K562 (cell line): Measurements from ENCODE around the gene KIAA1614. TPM values are rescaled to one million over a fixed set of nuclear protein-coding genes. Genes with fewer than 3 reads are reported as not detected.
A peak's percentile ranks its signal among the peaks of the same experiment; 100 is the strongest.

Experiments
- ATAC-seq: fragments of 200-7000 bp; cut with Tn5 transposase; 3 replicates; pipeline ENCODE4 v1.9.1; 2020; ENCODE audit warnings: moderate library complexity
- BruUV-seq: library from RNA; stranded (reverse); fragments of 400-500 nt; replicated peaks from 2 replicates; lab custom pipeline; 2021; lab: Mats Ljungman, UMichigan
- CTCF ChIA-PET: fragments of 300-600 bp; formaldehyde crosslinking; extraction: SDS; loops from one replicate; lab custom pipeline; 2021; ENCODE audit warnings: low intra/inter-chr PET ratio; lab: Yijun Ruan, JAX
- POLR2A ChIA-PET: fragments of 300-600, 350-650 bp; sonication (Branson Sonifier 250); formaldehyde crosslinking; extraction: SDS; loops from one replicate; lab custom pipeline; 2021; ENCODE audit warnings: antibody characterized with exemption, inconsistent platforms; lab: Yijun Ruan, JAX
- DNase-seq, 4 experiments: peaks; one replicate each; pipeline versions ENCODE4 v3.0.0 to v3.0.0-alpha.2; 2011 to 2018; ENCODE audit warnings: low spot score in 3 of 4, mixed read lengths in 3 of 4; ENCODE audit errors: extremely low read depth in 1 of 4
- FAIRE-seq: peaks from 2 replicates; lab custom pipeline; 2011; peaks lifted over from hg19 to GRCh38; lab: Jason Lieb, UNC
- H2AFZ ChIP-seq: 2 replicates; pipeline ENCODE4 v1.6.0; 2011; ENCODE audit warnings: low read depth, low read length, control low read depth, inconsistent platforms
- H3K27ac ChIP-seq: fragments of 200-600 bp; 3 replicates; pipeline ENCODE4 v1.8.0; 2011; ENCODE audit warnings: low read depth, mild to moderate bottlenecking, control low read depth, inconsistent platforms, low read length, moderate library complexity, mixed read lengths; ENCODE audit errors: extremely low read depth
- H3K27me3 ChIP-seq, 2 experiments: fragments of 300-600 bp in 1 of 2; 2 replicates in 1 of 2; 3 replicates in 1 of 2; pipeline versions ENCODE4 v1.6.0 to v1.8.0; 2011; ENCODE audit warnings: inconsistent platforms in 2 of 2, low read length in 2 of 2, mild to moderate bottlenecking in 1 of 2, mixed read lengths in 1 of 2, moderate library complexity in 1 of 2; ENCODE audit not compliant: control insufficient read depth in 2 of 2, insufficient read depth in 2 of 2
- H3K36me3 ChIP-seq: fragments of 300-600 bp; 3 replicates; pipeline ENCODE4 v1.8.0; 2011; ENCODE audit warnings: mild to moderate bottlenecking, low read length, inconsistent platforms; ENCODE audit not compliant: control insufficient read depth, insufficient read depth
- H3K4me1 ChIP-seq, 2 experiments: fragments of 200-600 bp in 1 of 2; replicated peaks in 1 of 2; 2 replicates in 1 of 2; 3 replicates in 1 of 2; pipeline versions ENCODE4 v1.5.1 to v1.8.0; 2011; ENCODE audit warnings: inconsistent platforms in 2 of 2, low read length in 2 of 2, mild to moderate bottlenecking in 1 of 2, mixed read lengths in 1 of 2, moderate library complexity in 1 of 2; ENCODE audit not compliant: control insufficient read depth in 2 of 2, insufficient read depth in 2 of 2
- H3K4me2 ChIP-seq: 2 replicates; pipeline ENCODE4 v1.6.1; 2011; ENCODE audit warnings: low read length, control low read depth, inconsistent platforms, mixed read lengths; ENCODE audit not compliant: insufficient read depth
- H3K4me3 ChIP-seq: fragments of 200-600 bp; sonication (generic), shearing (Covaris generic); 2 replicates; pipeline ENCODE4 v1.5.1; 2016; ENCODE audit warnings: control low read depth, inconsistent platforms
- H3K79me2 ChIP-seq: fragments of 200-600 bp; 3 replicates; pipeline ENCODE4 v1.8.0; 2011; ENCODE audit warnings: low read length, inconsistent platforms; ENCODE audit not compliant: control insufficient read depth, insufficient read depth
- H3K9ac ChIP-seq, 2 experiments: 2 replicates each; pipeline versions ENCODE4 v1.6.0 to v1.6.1; 2011; ENCODE audit warnings: low read depth in 2 of 2, low read length in 2 of 2, control low read depth in 1 of 2, inconsistent platforms in 1 of 2, mild to moderate bottlenecking in 1 of 2, mixed read lengths in 1 of 2; ENCODE audit not compliant: insufficient read depth in 1 of 2
- H3K9me1 ChIP-seq: one replicate; pipeline ENCODE4 v1.6.0; 2011; ENCODE audit warnings: inconsistent platforms, mild to moderate bottlenecking, low read length, moderate library complexity; ENCODE audit not compliant: control insufficient read depth, insufficient read depth
- H3K9me3 ChIP-seq: replicated peaks from 2 replicates; pipeline ENCODE4 v1.5.1; 2011; ENCODE audit warnings: low read depth, low read length, inconsistent platforms; ENCODE audit not compliant: control insufficient read depth, insufficient read depth
- H4K20me1 ChIP-seq: replicated peaks from 2 replicates; pipeline ENCODE4 v1.6.1; 2011; ENCODE audit warnings: low read length, inconsistent platforms, mixed read lengths; ENCODE audit not compliant: control insufficient read depth, insufficient read depth
- CGGBP1 ChIP-seq: fragments of 250-450 bp; sonication (Bioruptor Pico); IDR thresholded peaks from 2 replicates; pipeline ENCODE4 v1.9.0; 2021; ENCODE audit warnings: mild to moderate bottlenecking
- CREBBP ChIP-seq: IDR thresholded peaks from one replicate; pipeline ENCODE4 v1.6.1; 2012; ENCODE audit warnings: low read depth, mild to moderate bottlenecking, control low read depth, inconsistent platforms, low read length
- DNMT1 ChIP-seq: fragments of 450-650 bp; IDR thresholded peaks from 2 replicates; pipeline ENCODE4 v1.6.1; 2016; ENCODE audit warnings: antibody characterized with exemption, mild to moderate bottlenecking
- ESRRA ChIP-seq: fragments of 450-650 bp; IDR thresholded peaks from 2 replicates; pipeline ENCODE4 v1.6.1; 2014; ENCODE audit warnings: low read depth, mild to moderate bottlenecking, moderate library complexity, borderline replicate concordance
- HDAC6 ChIP-seq: IDR thresholded peaks from 2 replicates; pipeline ENCODE4 v1.6.1; 2012; ENCODE audit warnings: low read depth, mild to moderate bottlenecking, control low read depth, inconsistent platforms, low read length, moderate library complexity
- RBM34 ChIP-seq: fragments of 200-400 bp; formaldehyde crosslinking; IDR thresholded peaks from 2 replicates; pipeline ENCODE4 v1.6.1; 2018; ENCODE audit warnings: low read length, borderline replicate concordance; ENCODE audit not compliant: insufficient read depth
- ZBTB49 ChIP-seq: sonication (generic); formaldehyde crosslinking; IDR thresholded peaks from 2 replicates; pipeline ENCODE4 v1.8.0; 2022; ENCODE audit warnings: missing genetic modification reagents, mild to moderate bottlenecking, borderline replicate concordance
- ZFP36 ChIP-seq: fragments of 150-350 bp; IDR thresholded peaks from 2 replicates; pipeline ENCODE4 v1.6.1; 2018; ENCODE audit warnings: low read length, low read depth; ENCODE audit not compliant: partially characterized antibody
- ZFPM2 ChIP-seq: fragments of 250-450 bp; sonication (Bioruptor Pico); IDR thresholded peaks from 2 replicates; pipeline ENCODE4 v1.5.1; 2022; ENCODE audit warnings: mild to moderate bottlenecking
- ZNF311 ChIP-seq: fragments of 250-450 bp; sonication (Bioruptor Pico); IDR thresholded peaks from 2 replicates; pipeline ENCODE4 v1.4.0; 2020; ENCODE audit warnings: mild to moderate bottlenecking, moderate library complexity
- WGBS: fragments of 100-300 bp; shearing (Covaris generic); methylation state at CpG from one replicate; pipeline ENCODE4 v1.1.6; 2016; ENCODE audit warnings: low coverage, mixed read lengths; ENCODE audit not compliant: insufficient coverage; ENCODE audit errors: missing lambda C conversion rate; 5-methylcytosine and 5-hydroxymethylcytosine counted together
- in situ Hi-C: fragments of 300-500 bp; cut with MboI; formaldehyde crosslinking; loops from 4 replicates; pipeline ENCODE4 v1.15.0; 2018; ENCODE audit warnings: inconsistent platforms, mixed read lengths
- intact Hi-C: fragments of 100-400 bp; cut with micrococcal nuclease; formaldehyde crosslinking; loops from 2 replicates; pipeline ENCODE4 v1.14.2; 2022
- polyA plus RNA-seq, 8 experiments: library from polyadenylated mRNA; depleted of rRNA in 4 of 8; stranded (reverse) in 5 of 8; unstranded in 3 of 8; fragments of >200 nt; fragmentation: Nextera tagmentation in 2 of 8; fragmentation: Illumina TruSeq in 1 of 8; extraction: Ambion mirVana in 2 of 8; extraction: Trizol in 1 of 8; gene quantifications; 2 replicates each; pipeline versions ENCODE4 v1.2.1 to v1.2.3, GENCODE V29; 2011 to 2014; ENCODE audit warnings: inconsistent platforms in 1 of 8, missing spikeins in 1 of 8
- total RNA-seq, 7 experiments: library from RNA; depleted of rRNA in 6 of 7; stranded (reverse); fragments of >200 nt in 6 of 7; fragmentation: Illumina TruSeq in 2 of 7; extraction: Trizol in 2 of 7; gene quantifications; 2 replicates each; pipeline versions ENCODE4 v1.2.1 to v1.2.3, GENCODE V29; 2011 to 2021; ENCODE audit warnings: low replicate concordance in 1 of 7

The KIAA1614 gene
- total and polyA plus RNA-seq, 9 of the 15 experiments (the other 6 are each of a cell fraction or from before 2014, with no cell fraction given) = 0.01 to 1.1 (median 0.15) TPM; not detected in 1

GRCh38 chr1:180909462-180909976 lies 3.2 kb upstream of the KIAA1614 start:
- ATAC-seq (no peak), DNase-seq (no peak), FAIRE-seq (no peak)
- Histone ChIP-seq H3K9ac (no peak overlapping the region), H3K4me1 (peaks cover 0 to 3% of the 10 kb centered on the region in 2 experiments; a peak in 1 of 5 replicates), H3K79me2 (no peaks in the 10 kb centered on the region), H3K4me2 (no peak overlapping the region), H3K27me3 (0 out of 5 replicates have a peak, but pooled peaks cover 0 to 4% of the 10 kb centered on the region in 2 experiments), H3K36me3 (no peaks in the 10 kb centered on the region), H3K9me3 (no peaks in the 10 kb centered on the region), H3K9me1 (no peaks in the 10 kb centered on the region), H2AFZ (0 out of 2 replicates have a peak overlapping the region, but pooled peaks have one; percentile 6), H3K27ac (no peak overlapping the region), H4K20me1 (no peaks in the 10 kb centered on the region), H3K4me3 (no peak overlapping the region)
- WGBS = 6% methylated on average over 5 of the region's 5 CpGs
- no TSS peak for BruUV-seq
- TF ChIP-seq ZFPM2 (CRISPR knock-in tag) (no peak), ZFP36 (peak; percentile 26)
- CTCF ChIA-PET = no interaction called here
- intact Hi-C loops (no loop called here), in situ Hi-C loops (no loop called here)
- POLR2A ChIA-PET = interaction anchor here (0.7 kb wide), 1 partner anchor 417 kb away, joined by 3 read pairs; no protein-coding TSS in a partner anchor

- H3K27me3 ChIP-seq = 0 out of 5 replicates have a peak, but pooled peaks cover 0 to under 1% of the 10 kb centered on the region in 2 experiments
- no peak for TF ChIP-seq HDAC6
- TF ChIP-seq CREBBP = no peak
- no peak for TF ChIP-seq ZBTB49 (CRISPR knock-in tag)
- TF ChIP-seq ESRRA = no peak
- no peak for TF ChIP-seq DNMT1
- TF ChIP-seq ZNF311 (CRISPR knock-in tag) = 0 out of 2 replicates have a peak, but pooled peaks have one; percentile 33
- no peak for TF ChIP-seq CGGBP1
- TF ChIP-seq RBM34 = no peak
These were observed 981 bp upstream of the KIAA1614 start for GRCh38 chr1:180911640-180912191.

More at GRCh38 chr1:180911640-180912191, 981 bp upstream of the KIAA1614 start:
- Histone ChIP-seq H2AFZ (no peak overlapping the region), H4K20me1 (no peaks in the 10 kb centered on the region), H3K4me2 (no peak overlapping the region), H3K79me2 (no peaks in the 10 kb centered on the region), H3K9me1 (no peaks in the 10 kb centered on the region), H3K36me3 (no peaks in the 10 kb centered on the region), H3K4me3 (no peak overlapping the region), H3K27ac (no peak overlapping the region), H3K9ac (no peak overlapping the region), H3K9me3 (no peaks in the 10 kb centered on the region), H3K4me1 (peaks cover 9 to 12% of the 10 kb centered on the region in 2 experiments; a peak in 4 of 5 replicates)
- ChIA-PET CTCF (no interaction called here), POLR2A (interaction anchor here (0.8 to 1.1 kb wide), 3 partner anchors 8 to 13 kb away, joined by 3 to 4 read pairs (median 4); no protein-coding TSS in a partner anchor)
- intact Hi-C loops (no loop called here), in situ Hi-C loops (no loop called here)
- BruUV-seq = no TSS peak
- 62% methylated on average over 16 of the region's 17 CpGs for WGBS
- FAIRE-seq (no peak), DNase-seq (no peak), ATAC-seq (no peak)
